IPS-NIHi7 (cell line): Measurements from ENCODE around the gene MEF2A.

ENCODE experiments used
- DNase-seq: peaks from one replicate; pipeline ENCODE4 v3.0.0; 2012; ENCODE audit warnings: mixed read lengths; ENCODE audit errors: extremely low spot score

MEF2A gene

GRCh38 chr15:99564221-99565048 is 1.3 kb upstream of the MEF2A start:
- peak; percentile 26 for DNase-seq

DNA sequence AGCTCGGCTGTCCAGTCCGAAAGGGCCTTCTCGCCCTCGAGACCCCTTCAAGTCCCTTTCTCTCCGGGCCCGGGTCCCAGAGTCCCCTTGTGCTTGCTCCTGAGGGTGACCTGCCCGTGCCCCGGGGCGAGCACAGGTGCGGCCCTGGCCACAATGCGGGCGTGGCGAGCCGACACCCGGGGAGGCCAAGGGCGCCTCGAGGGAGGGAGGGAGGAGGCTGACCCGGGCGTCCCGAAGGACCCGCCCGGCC is 810 bp upstream of the MEF2A start:
- DNase-seq, result no peak

DNA sequence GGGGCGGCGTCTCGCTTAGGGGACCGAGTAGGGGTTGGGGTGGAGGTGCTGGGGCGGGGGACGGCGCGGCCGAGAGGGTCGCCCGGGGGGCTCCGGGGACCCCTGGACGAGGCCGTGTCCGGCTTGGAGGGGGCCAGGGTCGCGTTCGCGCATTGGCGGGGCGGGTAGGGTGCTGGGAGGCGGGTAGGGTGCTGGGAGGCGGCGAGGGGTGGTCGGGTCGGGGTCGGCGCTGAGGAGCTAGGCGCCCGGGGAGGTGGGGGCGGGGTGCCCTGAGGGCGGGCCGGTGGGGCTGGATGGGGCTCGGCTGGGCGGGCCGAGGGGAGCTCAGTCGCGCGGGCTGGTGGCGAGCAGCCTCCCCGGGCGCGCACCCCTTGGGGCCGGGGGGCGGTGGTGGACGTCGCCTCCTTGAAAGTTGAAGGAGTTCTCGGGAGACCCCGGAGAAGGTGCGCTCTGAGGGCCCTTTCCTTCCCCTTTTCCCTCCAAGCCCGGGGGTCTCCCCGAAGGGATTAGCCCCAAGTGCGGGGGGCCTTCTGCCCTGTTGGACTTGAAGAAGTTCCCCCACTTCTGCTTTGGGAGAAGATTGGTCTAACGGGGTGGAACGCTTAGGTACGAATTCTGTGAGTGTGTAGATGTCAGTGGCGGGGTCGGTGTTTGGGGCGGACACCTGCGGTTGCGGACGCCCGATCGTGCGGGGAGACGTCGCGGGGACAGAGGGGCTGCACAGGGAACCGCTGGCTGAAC is 543 bp downstream of the MEF2A start:
- peak; percentile 18 for DNase-seq

- DNase-seq, result no peak
Measured at GRCh38 chr15:99568625-99569352, 3.0 kb downstream of the MEF2A start.

- no peak for DNase-seq
Measured at GRCh38 chr15:99571299-99571698, 5.5 kb downstream of the MEF2A start.

GRCh38 chr15:99574048-99574447 is 8.3 kb downstream of the MEF2A start:
- no peak for DNase-seq

- no peak for DNase-seq
Measured at GRCh38 chr15:99574502-99574901, 8.7 kb downstream of the MEF2A start.

- DNase-seq, result no peak
Measured at GRCh38 chr15:99578809-99579208, 13.0 kb downstream of the MEF2A start.

- DNase-seq, result peak; percentile 21
Measured at GRCh38 chr15:99580076-99580475, 14.3 kb downstream of the MEF2A start.

DNA sequence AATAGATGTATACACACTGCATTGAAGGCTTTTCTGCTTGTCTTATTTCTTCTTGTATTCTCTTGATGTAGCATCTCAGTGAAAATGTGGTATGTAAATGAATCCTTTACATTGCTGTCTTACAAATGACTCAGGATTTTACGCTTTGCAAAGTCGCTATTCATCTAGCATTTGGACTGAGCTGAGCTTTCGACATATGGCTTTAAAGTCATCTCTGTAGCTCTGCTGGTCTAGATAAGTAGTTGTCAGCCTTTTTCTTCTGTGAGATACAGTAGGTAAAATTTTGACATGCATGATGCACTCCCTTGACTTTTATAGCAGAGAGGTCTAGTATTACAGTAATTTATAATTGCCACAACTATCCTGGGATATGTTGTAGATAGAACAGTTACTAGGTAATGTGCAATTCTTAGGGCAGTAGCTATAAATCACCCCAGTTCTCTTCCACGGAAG is 16.8 kb downstream of the MEF2A start:
- DNase-seq, result no peak

- no peak for DNase-seq
Measured at GRCh38 chr15:99584081-99584600, 18.4 kb downstream of the MEF2A start.

- DNase-seq, result no peak
Measured at GRCh38 chr15:99586121-99586520, 20.3 kb downstream of the MEF2A start.

DNA sequence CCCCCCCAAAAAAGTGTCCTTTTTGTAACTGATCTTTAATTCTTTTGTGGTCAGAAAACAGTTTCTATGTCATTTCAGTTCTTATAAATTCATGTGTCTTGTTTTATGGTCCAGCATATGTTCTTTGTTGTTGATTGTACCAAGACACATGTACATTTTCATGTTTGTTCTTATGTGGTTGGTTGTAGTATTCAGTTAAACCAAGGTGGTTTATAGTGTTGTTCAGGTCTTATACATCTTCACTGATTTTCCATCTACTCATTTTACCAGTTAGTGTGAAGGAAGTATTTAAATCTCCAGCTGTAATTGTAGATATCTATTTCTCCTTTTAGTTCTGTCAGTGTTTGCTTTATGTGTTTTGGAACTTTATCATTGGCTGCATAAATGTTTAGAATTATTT is 24.0 kb downstream of the MEF2A start:
- no peak for DNase-seq

DNA sequence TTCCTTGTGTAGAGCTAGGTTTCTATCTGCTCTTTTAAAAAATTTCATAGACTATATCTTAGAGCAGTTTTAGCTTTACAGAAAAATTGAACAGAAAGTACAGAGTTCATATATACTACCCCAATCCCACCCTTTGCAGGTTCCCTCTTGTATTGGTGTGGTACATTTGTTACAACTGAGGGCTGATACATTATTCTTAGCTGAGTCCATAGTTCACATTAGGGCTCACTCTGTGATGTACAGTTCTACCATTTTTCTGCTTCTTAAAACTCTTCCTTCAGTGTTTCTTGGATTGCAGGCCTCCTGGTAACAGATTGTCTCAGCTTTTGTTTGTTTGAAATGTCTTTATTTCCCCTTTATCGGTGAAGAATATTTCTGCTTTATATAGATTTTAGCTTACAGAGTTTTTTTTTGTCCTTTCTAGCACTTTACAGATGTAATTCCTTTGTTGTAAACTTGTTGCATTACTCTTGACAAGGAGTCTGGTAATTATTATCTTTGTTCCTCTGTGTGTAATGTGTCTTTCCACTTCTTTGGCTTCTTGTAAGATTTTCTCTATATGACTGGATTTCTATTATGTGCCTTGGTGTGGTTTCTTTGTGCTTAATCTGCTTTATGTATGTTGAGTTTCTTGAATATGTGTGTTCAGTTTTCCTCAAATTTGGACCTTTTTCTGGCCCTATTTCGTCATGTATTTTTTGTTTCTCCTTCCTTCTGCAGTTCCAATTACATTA is 25.3 kb downstream of the MEF2A start:
- no peak for DNase-seq

GRCh38 chr15:99592145-99592791 is 26.5 kb downstream of the MEF2A start:
- DNase-seq, result no peak

DNA sequence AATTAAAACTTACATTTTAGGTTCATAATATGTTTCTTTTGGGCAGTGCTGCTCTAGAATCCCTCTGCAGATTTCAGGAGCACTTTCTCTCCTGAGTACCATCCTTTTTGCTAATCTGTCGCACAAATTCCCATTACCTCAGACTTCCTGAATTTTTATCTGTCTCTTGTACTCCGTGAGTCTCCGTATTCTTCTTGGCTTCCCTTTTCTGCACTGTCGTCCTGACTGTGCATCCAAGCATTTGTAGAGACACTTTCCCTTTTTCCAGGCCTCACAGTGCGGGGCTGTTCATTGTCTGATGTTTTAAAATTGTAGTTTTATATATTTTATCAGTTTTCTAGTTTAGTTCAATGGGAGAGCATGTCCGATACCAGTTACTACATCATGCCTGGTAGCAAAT is 27.3 kb downstream of the MEF2A start:
- DNase-seq, result no peak

GRCh38 chr15:99594916-99595315 is 29.1 kb downstream of the MEF2A start:
- no peak for DNase-seq

DNA sequence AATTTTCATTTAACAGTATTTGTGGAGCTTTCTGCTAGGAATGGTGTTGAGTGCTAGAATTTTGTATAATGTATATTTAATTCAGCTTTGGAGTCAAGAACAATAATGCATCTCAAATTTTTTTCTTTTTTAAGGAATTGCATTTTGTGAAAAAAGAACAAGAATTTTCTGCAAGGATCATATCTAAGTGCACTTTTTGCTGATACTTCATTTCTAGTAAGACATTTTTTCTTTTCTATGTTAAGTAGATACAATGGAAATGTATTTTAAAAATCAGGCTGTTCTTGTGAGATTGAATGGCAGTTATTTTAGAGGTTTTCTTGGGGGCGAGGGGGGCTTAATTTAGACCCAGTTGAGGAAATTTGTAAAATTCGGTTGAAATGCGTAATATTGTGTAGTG is 32.5 kb downstream of the MEF2A start:
- no peak for DNase-seq

- no peak for DNase-seq
Measured at GRCh38 chr15:99603828-99604227, 38.0 kb downstream of the MEF2A start.

- no peak for DNase-seq
Measured at GRCh38 chr15:99604865-99605264, 39.1 kb downstream of the MEF2A start.

- DNase-seq, result no peak
Measured at GRCh38 chr15:99605490-99605931, 39.7 kb downstream of the MEF2A start.
